ENCODE data around the gene DNM2.

DNA sequence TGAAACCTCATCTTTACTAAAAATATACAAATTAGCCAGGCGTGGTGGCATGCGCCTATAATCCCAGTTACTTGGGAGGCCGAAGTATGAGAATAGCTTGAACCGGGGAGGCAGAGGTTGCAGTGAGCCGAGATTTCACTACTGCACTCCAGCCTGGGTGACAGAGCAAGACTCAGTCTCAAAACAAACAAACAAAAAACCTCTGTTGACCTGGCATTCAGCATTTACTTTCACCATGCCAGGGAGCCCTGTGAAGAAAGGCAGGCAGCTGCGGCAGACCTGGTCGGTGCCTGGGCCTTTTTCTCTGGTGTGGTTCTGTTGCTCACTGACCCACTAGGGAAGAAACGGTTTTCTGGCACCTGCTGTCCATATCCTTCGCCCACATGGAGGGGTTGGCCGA, 49.8 kb downstream of the DNM2 start:
- TF ChIP-seq, protein P1, sequence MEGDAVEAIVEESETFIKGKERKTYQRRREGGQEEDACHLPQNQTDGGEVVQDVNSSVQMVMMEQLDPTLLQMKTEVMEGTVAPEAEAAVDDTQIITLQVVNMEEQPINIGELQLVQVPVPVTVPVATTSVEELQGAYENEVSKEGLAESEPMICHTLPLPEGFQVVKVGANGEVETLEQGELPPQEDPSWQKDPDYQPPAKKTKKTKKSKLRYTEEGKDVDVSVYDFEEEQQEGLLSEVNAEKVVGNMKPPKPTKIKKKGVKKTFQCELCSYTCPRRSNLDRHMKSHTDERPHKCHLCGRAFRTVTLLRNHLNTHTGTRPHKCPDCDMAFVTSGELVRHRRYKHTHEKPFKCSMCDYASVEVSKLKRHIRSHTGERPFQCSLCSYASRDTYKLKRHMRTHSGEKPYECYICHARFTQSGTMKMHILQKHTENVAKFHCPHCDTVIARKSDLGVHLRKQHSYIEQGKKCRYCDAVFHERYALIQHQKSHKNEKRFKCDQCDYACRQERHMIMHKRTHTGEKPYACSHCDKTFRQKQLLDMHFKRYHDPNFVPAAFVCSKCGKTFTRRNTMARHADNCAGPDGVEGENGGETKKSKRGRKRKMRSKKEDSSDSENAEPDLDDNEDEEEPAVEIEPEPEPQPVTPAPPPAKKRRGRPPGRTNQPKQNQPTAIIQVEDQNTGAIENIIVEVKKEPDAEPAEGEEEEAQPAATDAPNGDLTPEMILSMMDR (tag by site-specific recombination; IDR thresholded peaks at IDR 0.05) = no peak
- no peak for TF ChIP-seq ZNF777 (tag by site-specific recombination; IDR thresholded peaks at IDR 0.05; ENCODE audit: borderline replicate concordance)
- TF ChIP-seq YY2 (tag by site-specific recombination; IDR thresholded peaks at IDR 0.05) = no peak
